Neural cell (in vitro differentiated cells): ENCODE data around the gene ATG7. TPM values are rescaled to one million over a fixed set of nuclear protein-coding genes. Genes with fewer than 3 reads are reported as not detected.

Source experiments
- H2AFZ ChIP-seq: fragments of 200-600, 300-800 bp; sonication (generic), shearing (Covaris generic); 2 replicates; pipeline ENCODE4 v1.6.0; 2014; ENCODE audit warnings: low read depth, mild to moderate bottlenecking, antibody characterized with exemption, low read length, moderate library complexity
- H3F3A ChIP-seq: fragments of 200-600 bp; shearing (Covaris generic); 2 replicates; pipeline ENCODE4 v1.6.1; 2016; ENCODE audit warnings: mild to moderate bottlenecking, moderate library complexity, mixed read lengths, antibody characterized with exemption, low read length; ENCODE audit not compliant: insufficient read depth, poor library complexity, severe bottlenecking
- H3K27ac ChIP-seq: fragments of 200-600, 300-800 bp; sonication (generic), shearing (Covaris generic); 2 replicates; pipeline ENCODE4 v1.5.1; 2014; ENCODE audit warnings: mild to moderate bottlenecking, low read length, moderate library complexity
- H3K27me3 ChIP-seq: fragments of 300-800, 200-600 bp; sonication (generic), shearing (Covaris generic); 2 replicates; pipeline ENCODE4 v1.6.0; 2014; ENCODE audit warnings: mild to moderate bottlenecking, low read depth, low read length, moderate library complexity; ENCODE audit not compliant: insufficient read depth
- H3K36me3 ChIP-seq: fragments of 300-800, 200-600 bp; sonication (generic), shearing (Covaris generic); 2 replicates; pipeline ENCODE4 v1.5.1; 2014; ENCODE audit warnings: mild to moderate bottlenecking, antibody characterized with exemption, low read length, moderate library complexity; ENCODE audit not compliant: insufficient read depth
- H3K4me2 ChIP-seq: fragments of 300-800, 200-600 bp; sonication (generic), shearing (Covaris generic); 2 replicates; pipeline ENCODE4 v1.6.0; 2014; ENCODE audit warnings: mild to moderate bottlenecking, low read length
- H3K4me3 ChIP-seq: fragments of 300-800, 200-600 bp; sonication (generic), shearing (Covaris generic); 2 replicates; pipeline ENCODE4 v1.5.1; 2014; ENCODE audit warnings: mild to moderate bottlenecking, low read length, moderate library complexity
- H3K79me2 ChIP-seq: fragments of 200-600 bp; shearing (Covaris generic); replicated peaks from 2 replicates; pipeline ENCODE4 v1.6.0; 2014; ENCODE audit warnings: mild to moderate bottlenecking, low read length, moderate library complexity; ENCODE audit not compliant: insufficient read depth
- H3K9ac ChIP-seq: fragments of 300-800, 200-600 bp; sonication (generic), shearing (Covaris generic); 2 replicates; pipeline ENCODE4 v1.6.1; 2016; ENCODE audit warnings: mild to moderate bottlenecking, low read length, mixed read lengths
- H3K9me2 ChIP-seq: fragments of 200-600 bp; shearing (Covaris generic); 2 replicates; pipeline ENCODE4 v1.6.1; 2016; ENCODE audit warnings: mild to moderate bottlenecking, low read length, mixed read lengths; ENCODE audit not compliant: insufficient read depth
- H3K9me3 ChIP-seq: fragments of 200-600, 300-800 bp; sonication (generic), shearing (Covaris generic); 2 replicates; pipeline ENCODE4 v1.6.1; 2016; ENCODE audit warnings: mild to moderate bottlenecking, mixed run types, low read length, moderate library complexity, mixed read lengths
- H4K20me1 ChIP-seq: fragments of 200-600 bp; shearing (Covaris generic); 2 replicates; pipeline ENCODE4 v1.6.1; 2016; ENCODE audit warnings: mild to moderate bottlenecking, mixed run types; ENCODE audit not compliant: insufficient read depth
- CTCF ChIP-seq: fragments of 450-650 bp; IDR thresholded peaks from 2 replicates; pipeline ENCODE4 v1.5.1; 2014; ENCODE audit warnings: antibody characterized with exemption, mild to moderate bottlenecking, moderate library complexity; ENCODE audit not compliant: poor library complexity, severe bottlenecking
- EP300 ChIP-seq: fragments of 450-650 bp; conservative IDR thresholded peaks from 2 replicates; pipeline ENCODE4 v1.6.1; 2014; ENCODE audit warnings: antibody characterized with exemption, mild to moderate bottlenecking, moderate library complexity; ENCODE audit not compliant: poor library complexity, severe bottlenecking
- EZH2 ChIP-seq: fragments of 200-600, 300-800 bp; shearing (Covaris generic), sonication (generic); IDR thresholded peaks from 2 replicates; pipeline ENCODE4 v1.6.1; 2014; ENCODE audit warnings: antibody characterized with exemption, low read length, borderline replicate concordance, mild to moderate bottlenecking; ENCODE audit not compliant: insufficient read depth, poor library complexity, severe bottlenecking
- MXI1 ChIP-seq: fragments of 450-650 bp; conservative IDR thresholded peaks from 2 replicates; pipeline ENCODE4 v1.6.1; 2014; ENCODE audit warnings: antibody characterized with exemption, mild to moderate bottlenecking; ENCODE audit not compliant: poor library complexity, severe bottlenecking
- POLR2AphosphoS5 ChIP-seq: IDR thresholded peaks from 2 replicates; pipeline ENCODE4 v1.6.1; 2012
- RAD21 ChIP-seq: fragments of 450-650 bp; conservative IDR thresholded peaks from 2 replicates; pipeline ENCODE4 v1.6.1; 2014; ENCODE audit warnings: antibody characterized with exemption, mild to moderate bottlenecking, moderate library complexity
- REST ChIP-seq: IDR thresholded peaks from 2 replicates; pipeline ENCODE4 v1.6.1; 2012; ENCODE audit warnings: borderline replicate concordance
- SMC3 ChIP-seq: fragments of 450-650 bp; conservative IDR thresholded peaks from 2 replicates; pipeline ENCODE4 v1.6.1; 2014; ENCODE audit warnings: antibody characterized with exemption, mild to moderate bottlenecking, moderate library complexity; ENCODE audit not compliant: poor library complexity
- TAF1 ChIP-seq: IDR thresholded peaks from 2 replicates; pipeline ENCODE4 v1.6.1; 2012; ENCODE audit warnings: low read depth
- polyA plus RNA-seq: library from polyadenylated mRNA; depleted of rRNA; stranded (reverse); fragments of >200 nt; gene quantifications from 2 replicates; pipeline ENCODE4 v1.2.3, GENCODE V29; 2014

Gene ATG7
- polyA plus RNA-seq, 1 donor from 2014 or later: 28.8 TPM

GRCh38 chr3:11247362-11247761 is 24.8 kb upstream of the ATG7 start:
- Histone ChIP-seq H2AFZ (no peak overlapping the region), H3K36me3 (no peaks in the 10 kb centered on the region), H3K27me3 (no peaks in the 10 kb centered on the region), H3K9ac (no peak overlapping the region), H3K79me2 (no peaks in the 10 kb centered on the region), H4K20me1 (no peaks in the 10 kb centered on the region), H3F3A (no peaks in the 10 kb centered on the region), H3K9me3 (no peaks in the 10 kb centered on the region), H3K9me2 (no peaks in the 10 kb centered on the region), H3K4me2 (no peak overlapping the region), H3K27ac (no peak overlapping the region), H3K4me3 (no peak overlapping the region)
- TF ChIP-seq TAF1 (no peak), REST (no peak), CTCF (no peak), MXI1 (no peak)

- Histone ChIP-seq H3K9me2 (no peaks in the 10 kb centered on the region), H3K4me3 (no peak overlapping the region), H3K27ac (no peak overlapping the region), H2AFZ (no peak overlapping the region), H3K79me2 (no peaks in the 10 kb centered on the region), H3K36me3 (no peaks in the 10 kb centered on the region), H3F3A (no peaks in the 10 kb centered on the region), H3K9ac (no peak overlapping the region), H3K27me3 (no peaks in the 10 kb centered on the region), H4K20me1 (no peaks in the 10 kb centered on the region), H3K4me2 (no peak overlapping the region), H3K9me3 (no peaks in the 10 kb centered on the region)
- no peak for TF ChIP-seq SMC3
Measured at GRCh38 chr3:11248596-11248995, 23.6 kb upstream of the ATG7 start.

- Histone ChIP-seq H2AFZ (no peak overlapping the region), H3K9ac (no peak overlapping the region), H3K27me3 (no peaks in the 10 kb centered on the region), H3K4me2 (no peak overlapping the region), H3K36me3 (no peaks in the 10 kb centered on the region), H3K27ac (no peak overlapping the region), H3F3A (no peaks in the 10 kb centered on the region), H3K9me2 (no peaks in the 10 kb centered on the region), H3K9me3 (no peaks in the 10 kb centered on the region), H3K79me2 (no peaks in the 10 kb centered on the region), H3K4me3 (no peak overlapping the region), H4K20me1 (no peaks in the 10 kb centered on the region)
- TF ChIP-seq CTCF (no peak), RAD21 (no peak), TAF1 (no peak), REST (no peak), POLR2AphosphoS5 (no peak), EP300 (no peak), SMC3 (no peak), EZH2 (no peak), MXI1 (no peak)
Measured at GRCh38 chr3:11250902-11251806, 21.0 kb upstream of the ATG7 start.
